Endothelial cell (in vitro differentiated cells): ENCODE results near the gene FBXW7. TPM values are rescaled to one million over a fixed set of nuclear protein-coding genes. Genes with fewer than 3 reads are reported as not detected.

ENCODE experiments used
- DNase-seq: peaks from one replicate; pipeline ENCODE4 v3.0.0; 2021; ENCODE audit warnings: low spot score
- H3K27ac Mint-ChIP-seq: one replicate; pipeline ENCODE4 v1.8.0; 2021; ENCODE audit warnings: mixed read lengths, inconsistent platforms; ENCODE audit not compliant: unreplicated experiment
- H3K27me3 Mint-ChIP-seq: one replicate; pipeline ENCODE4 v1.8.0; 2021; ENCODE audit warnings: mild to moderate bottlenecking, moderate library complexity, mixed read lengths, inconsistent platforms; ENCODE audit not compliant: unreplicated experiment
- H3K36me3 Mint-ChIP-seq: one replicate; pipeline ENCODE4 v1.8.0; 2021; ENCODE audit warnings: mild to moderate bottlenecking, low read depth, mixed read lengths, inconsistent platforms; ENCODE audit not compliant: unreplicated experiment
- H3K4me1 Mint-ChIP-seq: one replicate; pipeline ENCODE4 v1.8.0; 2021; ENCODE audit warnings: mild to moderate bottlenecking, mixed read lengths, inconsistent platforms; ENCODE audit not compliant: unreplicated experiment
- H3K4me3 Mint-ChIP-seq: one replicate; pipeline ENCODE4 v1.8.0; 2021; ENCODE audit warnings: mild to moderate bottlenecking, mixed read lengths, inconsistent platforms; ENCODE audit not compliant: unreplicated experiment
- H3K9me3 Mint-ChIP-seq: one replicate; pipeline ENCODE4 v1.8.0; 2021; ENCODE audit warnings: mixed read lengths, inconsistent platforms; ENCODE audit not compliant: unreplicated experiment
- CTCF ChIP-seq: fragments of 200-600 bp; sonication (generic); IDR thresholded peaks from one replicate; pipeline ENCODE4 v1.5.0; 2021; ENCODE audit warnings: antibody characterized with exemption; ENCODE audit not compliant: unreplicated experiment
- total RNA-seq: library from RNA; stranded (reverse); fragmentation: NEBNext Ultra II Directional; extraction: Animal tissue kit (Norgen Biotek cat#: 25700); gene quantifications from one replicate; pipeline ENCODE4 v1.2.1, GENCODE V29; 2021; ENCODE audit not compliant: unreplicated experiment

FBXW7 gene
- total RNA-seq, 1 donor from 2014 or later: 44.7 TPM

GRCh38 chr4:152340818-152341217, 195.1 kb downstream of the FBXW7 start:
- H3K4me3 Mint-ChIP-seq: no peak overlapping the region
- DNase-seq: no peak
- no peak overlapping the region for H3K27ac Mint-ChIP-seq
- TF ChIP-seq CTCF: no peak
- H3K36me3 Mint-ChIP-seq: peaks cover 7% of the 10 kb centered on the region
- H3K9me3 Mint-ChIP-seq: no peaks in the 10 kb centered on the region
- H3K4me1 Mint-ChIP-seq: peaks cover 3% of the 10 kb centered on the region
- H3K27me3 Mint-ChIP-seq: no peaks in the 10 kb centered on the region

- H3K4me1 Mint-ChIP-seq: peaks cover 3% of the 10 kb centered on the region
Observed at GRCh38 chr4:152339576-152339975, 196.3 kb downstream of the FBXW7 start.

GRCh38 chr4:152334931-152335330, 201.0 kb downstream of the FBXW7 start:
- Mint-ChIP-seq H3K9me3 (no peaks in the 10 kb centered on the region), H3K27ac (no peak overlapping the region), H3K27me3 (no peaks in the 10 kb centered on the region), H3K36me3 (peaks cover 3% of the 10 kb centered on the region), H3K4me3 (no peak overlapping the region), H3K4me1 (no peaks in the 10 kb centered on the region)
- no peak for DNase-seq
- no peak for TF ChIP-seq CTCF

More at GRCh38 chr4:152339576-152339975, 196.3 kb downstream of the FBXW7 start:
- H3K4me3 Mint-ChIP-seq: no peak overlapping the region
- no peak for TF ChIP-seq CTCF
- no peaks in the 10 kb centered on the region for H3K9me3 Mint-ChIP-seq
- DNase-seq: no peak
- no peak overlapping the region for H3K27ac Mint-ChIP-seq
- no peaks in the 10 kb centered on the region for H3K27me3 Mint-ChIP-seq
- H3K36me3 Mint-ChIP-seq: peaks cover 7% of the 10 kb centered on the region

GRCh38 chr4:152331042-152331441, 204.8 kb downstream of the FBXW7 start:
- H3K36me3 Mint-ChIP-seq: peaks cover 3% of the 10 kb centered on the region
- H3K4me1 Mint-ChIP-seq: peaks cover 3% of the 10 kb centered on the region
- H3K9me3 Mint-ChIP-seq: no peaks in the 10 kb centered on the region
- no peak for DNase-seq
- H3K27ac Mint-ChIP-seq: no peak overlapping the region
- no peaks in the 10 kb centered on the region for H3K27me3 Mint-ChIP-seq
- H3K4me3 Mint-ChIP-seq: no peak overlapping the region
- no peak for TF ChIP-seq CTCF

- H3K27ac Mint-ChIP-seq: no peak overlapping the region
- TF ChIP-seq CTCF: no peak
- H3K36me3 Mint-ChIP-seq: peaks cover 3% of the 10 kb centered on the region
- H3K9me3 Mint-ChIP-seq: no peaks in the 10 kb centered on the region
- peaks cover 3% of the 10 kb centered on the region for H3K4me1 Mint-ChIP-seq
- H3K4me3 Mint-ChIP-seq: no peak overlapping the region
- no peak for DNase-seq
- no peaks in the 10 kb centered on the region for H3K27me3 Mint-ChIP-seq
Observed at GRCh38 chr4:152328582-152328981, 207.3 kb downstream of the FBXW7 start.
